Transverse colon (tissue), 4 donors: ENCODE measurements around the gene ZNF808. TPM values are rescaled to one million over a fixed set of nuclear protein-coding genes. Genes with fewer than 3 reads are reported as not detected.
"Not testable (repeated sequence)": the region's sequence is repeated elsewhere in the genome, so short reads cannot be mapped to it uniquely, and the experiment has no call there.

Experiments used
- DNase-seq: peaks from one replicate; pipeline ENCODE4 v3.0.0-alpha.2; 2019
- H3K27ac ChIP-seq, 4 donors: fragments of 200-600 bp; sonication (generic); 2 replicates each; pipeline ENCODE4 v1.5.1; 2016 to 2018; ENCODE audit warnings: inconsistent platforms in 4 of 4
- H3K27me3 ChIP-seq: fragments of 200-600 bp; sonication (generic); 2 replicates; pipeline ENCODE4 v1.5.1; 2017; ENCODE audit warnings: inconsistent platforms
- H3K36me3 ChIP-seq, 4 donors: fragments of 200-600 bp; sonication (generic); 2 replicates each; pipeline ENCODE4 v1.5.1; 2017 to 2019; ENCODE audit warnings: inconsistent platforms in 4 of 4
- H3K4me1 ChIP-seq, 4 donors: fragments of 200-600 bp; sonication (generic); 2 replicates each; pipeline ENCODE4 v1.5.1; 2017 to 2020; ENCODE audit warnings: inconsistent platforms in 4 of 4
- H3K4me3 ChIP-seq, 4 donors: fragments of 200-600 bp; sonication (generic); 1 replicate in 1 of 4; 2 replicates in 3 of 4; pipeline versions ENCODE4 v1.5.1 to v1.6.1; 2017 to 2019; ENCODE audit warnings: inconsistent platforms in 4 of 4
- H3K9me3 ChIP-seq, 2 donors: fragments of 200-600 bp; sonication (generic); 2 replicates each; pipeline ENCODE4 v1.5.1; 2017 to 2019; ENCODE audit warnings: inconsistent platforms in 2 of 2
- EP300 ChIP-seq: sonication (generic); formaldehyde crosslinking; IDR thresholded peaks from one replicate; pipeline ENCODE4 v1.6.1; 2017; ENCODE audit warnings: antibody characterized with exemption, low read depth
- POLR2A ChIP-seq: fragments of 450-650 bp; IDR thresholded peaks from one replicate; pipeline ENCODE4 v1.6.1; 2016; ENCODE audit warnings: antibody characterized with exemption, mild to moderate bottlenecking, moderate library complexity
- POLR2AphosphoS5 ChIP-seq, 3 donors: sonication (generic); formaldehyde crosslinking; IDR thresholded peaks; one replicate each; pipeline ENCODE4 v1.6.1; 2016; ENCODE audit warnings: antibody characterized with exemption in 3 of 3
- WGBS, 2 donors: methylation state at CpG; one replicate each; pipeline ENCODE4 v1.1.5; 2018; ENCODE audit warnings: low coverage in 1 of 2; 5-methylcytosine and 5-hydroxymethylcytosine counted together
- in situ Hi-C, 4 donors: fragments of 200-750 bp; cut with MboI; loops; one replicate each; pipeline versions ENCODE4 v1.15.0 to v1.15.1; 2017; ENCODE audit warnings: low sequenced_read_pairs in 3 of 4, low pct_ligation_motif_present in 1 of 4, low pct_unique_long_range_greater_than_20kb in 1 of 4
- intact Hi-C: fragments of 100-400 bp; cut with DNase I; formaldehyde crosslinking; loops from one replicate; pipeline ENCODE4 v1.15.1; 2023; ENCODE audit warnings: low total_unique reads
- total RNA-seq, 4 donors: library from RNA; depleted of rRNA; stranded (reverse); fragments of >200 nt; gene quantifications; one replicate each; pipeline ENCODE4 v1.1.0, GENCODE V29; 2016
- TF ChIP-seq, protein P1 (sequence below), 5 experiments: fragments of 200-600 bp in 3 of 5; fragments of 450-650 bp in 2 of 5; sonication (generic) in 3 of 5; IDR thresholded peaks; 1 replicate in 2 of 5; 2 replicates in 3 of 5; pipeline ENCODE4 v1.5.1; 2016 to 2017; ENCODE audit warnings: antibody characterized with exemption in 5 of 5, inconsistent platforms in 3 of 5, mild to moderate bottlenecking in 2 of 5, moderate library complexity in 1 of 5

Gene ZNF808
- total RNA-seq, result 10 to 100 TPM; 21.5 to 66.6 (median 36.8) TPM

DNA sequence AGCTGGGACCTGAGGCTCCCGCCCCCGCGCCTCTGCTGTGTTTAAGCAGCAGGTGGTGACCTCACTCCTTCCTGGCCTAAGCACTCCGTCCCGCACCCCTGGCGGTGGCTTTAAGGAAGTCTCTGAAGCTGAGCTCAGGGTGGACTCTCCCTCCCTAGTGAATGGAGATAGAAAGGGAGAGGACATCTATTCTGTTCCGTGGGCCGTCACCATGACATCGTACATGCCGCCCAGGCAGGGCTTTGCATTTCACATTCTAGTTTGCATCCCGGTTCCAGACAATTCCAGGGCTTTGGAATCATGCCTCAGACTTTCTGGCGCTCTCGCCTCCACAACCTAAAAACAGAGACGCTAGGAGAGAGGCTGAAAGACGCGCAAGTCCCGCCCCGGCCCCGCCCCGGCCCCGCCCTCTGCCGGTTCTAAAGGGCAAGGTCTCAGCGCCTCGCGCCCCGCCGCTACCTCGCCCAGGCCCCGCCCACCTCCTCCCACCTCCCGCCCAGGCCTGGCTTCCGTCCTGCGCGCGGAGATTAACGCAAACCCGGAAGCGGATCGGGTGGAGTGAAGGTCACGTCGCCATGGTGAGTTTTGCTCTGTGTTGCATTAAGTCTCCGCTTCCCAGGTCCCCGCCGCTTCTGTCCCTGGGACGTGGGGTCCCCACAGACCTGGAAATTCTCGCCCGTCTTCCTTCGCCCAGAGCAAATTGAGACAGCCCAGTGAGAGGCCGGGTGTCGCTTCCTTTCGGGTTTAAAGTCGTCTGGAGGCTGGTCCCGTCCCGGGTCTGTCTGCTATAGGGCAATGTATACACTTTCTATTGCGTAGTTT is at the start of gene ZNF808:
Gene ZNF808 (plus strand): TSS at position 535 of the 822 bp plus-strand sequence. CDS start 15,617 bp downstream, outside the sequence.
- H3K4me1 ChIP-seq, result peaks cover 8 to 18% (median 12%) of the 10 kb centered on the region in 4 donors
- in situ Hi-C loops (no loop called here), intact Hi-C loops (no loop called here)
- peak within 1 kb of the TSS; percentile 91 to 97 (median 93) for H3K27ac ChIP-seq
- TF ChIP-seq EP300 (no peak), POLR2A (peak; percentile 82), POLR2AphosphoS5 (IDR thresholded peaks at IDR 0.05) (peak in 2 of 3 donors; percentile 82 to 90)
- TF ChIP-seq, protein P1, sequence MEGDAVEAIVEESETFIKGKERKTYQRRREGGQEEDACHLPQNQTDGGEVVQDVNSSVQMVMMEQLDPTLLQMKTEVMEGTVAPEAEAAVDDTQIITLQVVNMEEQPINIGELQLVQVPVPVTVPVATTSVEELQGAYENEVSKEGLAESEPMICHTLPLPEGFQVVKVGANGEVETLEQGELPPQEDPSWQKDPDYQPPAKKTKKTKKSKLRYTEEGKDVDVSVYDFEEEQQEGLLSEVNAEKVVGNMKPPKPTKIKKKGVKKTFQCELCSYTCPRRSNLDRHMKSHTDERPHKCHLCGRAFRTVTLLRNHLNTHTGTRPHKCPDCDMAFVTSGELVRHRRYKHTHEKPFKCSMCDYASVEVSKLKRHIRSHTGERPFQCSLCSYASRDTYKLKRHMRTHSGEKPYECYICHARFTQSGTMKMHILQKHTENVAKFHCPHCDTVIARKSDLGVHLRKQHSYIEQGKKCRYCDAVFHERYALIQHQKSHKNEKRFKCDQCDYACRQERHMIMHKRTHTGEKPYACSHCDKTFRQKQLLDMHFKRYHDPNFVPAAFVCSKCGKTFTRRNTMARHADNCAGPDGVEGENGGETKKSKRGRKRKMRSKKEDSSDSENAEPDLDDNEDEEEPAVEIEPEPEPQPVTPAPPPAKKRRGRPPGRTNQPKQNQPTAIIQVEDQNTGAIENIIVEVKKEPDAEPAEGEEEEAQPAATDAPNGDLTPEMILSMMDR (IDR thresholded peaks at IDR 0.05), result peak; percentile 59 to 93 (median 67)
- DNase-seq, result peak; percentile 99
- H3K4me3 ChIP-seq, result peak within 1 kb of the TSS; percentile 70 to 89 (median 78)
- no peaks in the 10 kb centered on the region for H3K27me3 ChIP-seq
- peaks cover 0 to 10% (median 0%) of the 10 kb centered on the region in 4 donors for H3K36me3 ChIP-seq
- WGBS, 2 donors, result 0 to 1% methylated on average over 4 to 53 of the region's 54 CpGs
- peaks cover 5 to 6% of the 10 kb centered on the region in 2 donors for H3K9me3 ChIP-seq

DNA sequence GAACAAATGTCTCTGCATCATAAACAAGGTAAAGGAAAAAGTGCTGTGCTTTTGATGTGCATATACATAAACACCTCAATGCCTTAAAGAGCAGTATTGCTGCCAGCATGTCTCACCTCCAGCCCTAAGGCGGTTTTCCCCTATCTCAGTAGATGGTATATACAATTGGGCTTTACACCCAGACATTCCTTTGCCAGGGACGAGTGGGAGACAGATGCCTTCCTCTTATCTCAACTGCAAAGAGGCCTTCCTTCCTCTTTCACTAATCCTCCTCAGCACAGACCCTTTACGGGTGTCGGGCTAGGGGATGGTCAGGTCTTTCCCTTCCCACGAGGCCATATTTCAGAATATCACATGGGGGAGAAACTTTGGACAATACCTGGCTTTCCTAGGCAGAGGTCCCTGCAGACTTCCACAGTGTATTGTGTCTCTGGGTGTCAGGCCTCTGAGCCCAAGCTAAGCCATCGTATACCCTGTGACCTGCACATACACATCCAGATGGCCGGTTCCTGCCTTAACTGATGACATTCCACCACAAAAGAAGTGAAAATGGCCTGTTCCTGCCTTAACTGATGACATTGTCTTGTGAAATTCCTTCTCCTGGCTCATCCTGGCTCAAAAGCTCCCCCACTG is 43.2 kb upstream of the ZNF808 start:
- in situ Hi-C loops, H3K27me3 ChIP-seq, H3K27ac ChIP-seq, H3K4me1 ChIP-seq, H3K36me3 ChIP-seq, DNase-seq, intact Hi-C loops, H3K4me3 ChIP-seq: not testable (repeated sequence)
- H3K9me3 ChIP-seq, result peaks cover 58 to 85% of the 10 kb centered on the region in 2 donors
- WGBS, 2 donors, result 52 to 61% methylated on average over 4 to 7 of the region's 7 CpGs

DNA sequence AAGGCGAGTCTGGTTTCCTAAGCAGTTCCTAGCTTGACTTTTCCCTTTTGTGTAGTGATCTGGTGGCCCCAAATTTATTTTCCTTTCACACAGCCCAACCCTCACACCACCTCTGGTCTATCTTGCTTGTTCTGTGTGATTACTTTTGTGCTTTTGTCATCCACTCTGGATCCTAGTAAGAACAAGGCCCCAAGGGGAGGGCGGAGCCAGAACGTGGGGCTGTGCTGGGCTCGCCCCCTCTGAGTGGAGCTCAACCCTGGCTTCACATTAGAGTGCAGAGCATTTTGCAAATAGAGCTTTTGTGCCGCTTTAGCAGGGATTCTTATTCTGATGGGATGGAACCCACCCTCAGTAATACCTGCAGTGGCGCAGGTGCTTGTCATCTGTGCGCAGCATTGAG is 42.4 kb upstream of the ZNF808 start:
- intact Hi-C loops, H3K27ac ChIP-seq, H3K27me3 ChIP-seq, H3K36me3 ChIP-seq, in situ Hi-C loops, H3K4me3 ChIP-seq, DNase-seq, H3K4me1 ChIP-seq: not testable (repeated sequence)
- 65% methylated on average over 7 of the region's 7 CpGs; no CpG with 5 or more reads in 1 of the 2 donors for WGBS, 2 donors
- peaks cover 57 to 82% of the 10 kb centered on the region in 2 donors for H3K9me3 ChIP-seq

DNA sequence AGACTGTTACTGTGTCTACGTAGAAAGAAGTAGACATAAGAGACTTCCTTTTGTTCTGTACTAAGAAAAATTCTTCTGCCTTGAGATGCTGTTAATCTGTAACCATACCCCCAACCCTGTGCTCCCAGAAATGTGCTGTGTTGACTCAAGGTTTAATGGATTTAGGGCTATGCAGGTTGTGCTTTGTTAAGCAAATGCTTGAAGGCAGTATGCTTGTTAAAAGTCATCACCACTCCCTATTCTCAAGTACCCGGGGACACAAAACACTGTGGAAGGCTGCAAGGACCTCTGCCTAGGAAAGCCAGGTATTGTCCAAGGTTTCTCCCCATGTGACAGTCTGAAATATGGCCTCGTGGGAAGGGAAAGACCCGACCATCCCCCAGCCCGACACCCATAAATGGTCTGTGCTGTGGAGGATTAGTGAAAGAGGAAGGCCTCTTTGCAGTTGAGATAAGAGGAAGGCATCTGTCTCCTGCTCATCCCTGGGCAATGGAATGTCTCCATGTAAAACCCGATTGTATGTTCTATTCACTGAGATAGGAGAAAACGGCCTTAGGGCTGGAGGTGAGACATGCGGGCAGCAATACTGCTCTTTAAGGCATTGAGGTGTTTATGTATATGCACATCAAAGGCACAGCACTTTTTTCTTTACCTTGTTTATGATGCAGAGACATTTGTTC is 41.8 kb upstream of the ZNF808 start:
- WGBS, 2 donors, result 9 to 21% methylated on average over 4 to 8 of the region's 8 CpGs
- in situ Hi-C loops, H3K4me1 ChIP-seq, H3K36me3 ChIP-seq, DNase-seq, H3K27ac ChIP-seq, H3K4me3 ChIP-seq, intact Hi-C loops, H3K27me3 ChIP-seq: not testable (repeated sequence)
- peaks cover 51 to 76% of the 10 kb centered on the region in 2 donors for H3K9me3 ChIP-seq

DNA sequence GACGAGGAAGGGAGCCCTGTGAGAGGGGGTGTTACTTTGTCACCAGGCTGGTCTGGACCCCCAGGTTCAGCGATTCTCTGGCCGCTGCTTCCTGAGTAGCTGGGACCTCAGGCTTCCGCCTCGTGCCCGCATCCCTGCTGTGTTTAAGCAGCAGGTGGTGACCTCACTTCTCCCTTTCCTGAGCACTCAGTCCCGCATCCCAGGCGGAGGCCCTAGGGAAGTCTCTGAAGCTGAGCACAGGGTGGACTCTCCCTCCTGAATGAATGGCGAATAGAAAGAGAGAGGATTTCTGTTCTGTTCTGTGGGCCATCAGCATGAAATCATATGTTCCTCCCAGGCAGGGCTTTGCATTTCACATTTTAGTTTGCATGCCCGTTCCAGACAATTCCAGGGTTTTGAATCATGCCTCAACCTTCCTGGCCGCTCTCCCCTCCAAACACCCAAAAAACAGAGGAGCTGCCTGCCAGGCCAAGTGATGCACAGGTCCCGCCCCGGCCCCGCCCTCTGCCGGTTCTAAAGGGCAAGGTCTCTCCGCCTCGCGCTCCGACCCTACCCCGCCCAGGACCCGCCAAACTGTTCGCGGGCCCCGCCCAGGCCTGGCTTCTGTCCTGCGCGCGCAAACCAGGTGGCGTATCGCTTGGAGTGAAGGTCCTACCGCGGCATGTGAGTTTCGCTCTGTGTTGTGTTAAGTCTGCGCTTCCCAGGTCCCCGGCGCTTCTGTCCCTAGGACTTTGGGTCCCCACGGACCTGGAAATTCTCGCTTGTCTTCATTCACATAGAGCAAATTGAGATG is 35.1 kb upstream of the ZNF808 start:
- no peak overlapping the region for H3K27ac ChIP-seq
- in situ Hi-C loops (no loop called here), intact Hi-C loops (no loop called here)
- H3K4me3 ChIP-seq, result no peak overlapping the region
- no peak for TF ChIP-seq EP300
- no peak for TF ChIP-seq POLR2AphosphoS5 (IDR thresholded peaks at IDR 0.05)
- TF ChIP-seq, protein P1 (IDR thresholded peaks at IDR 0.05), result no peak
- TF ChIP-seq POLR2A, result no peak
- H3K36me3 ChIP-seq, result no peaks in the 10 kb centered on the region
- peaks cover 47 to 58% of the 10 kb centered on the region in 2 donors for H3K9me3 ChIP-seq
- no peak for DNase-seq
- H3K27me3 ChIP-seq, result no peaks in the 10 kb centered on the region
- H3K4me1 ChIP-seq, result no peaks in the 10 kb centered on the region
- 40 to 73% methylated on average over 1 to 33 of the region's 37 CpGs for WGBS, 2 donors
